Epithelial cell of esophagus (primary cell): ENCODE results near the gene AEBP1.

ENCODE experiments used
- DNase-seq: peaks from one replicate; pipeline ENCODE4 v3.0.0; 2010; ENCODE audit warnings: low read depth
- H3K4me3 ChIP-seq: 2 replicates; pipeline ENCODE4 v1.5.1; 2011; ENCODE audit warnings: mild to moderate bottlenecking, low read length, control low read depth
- TF ChIP-seq, protein P1 (sequence below): IDR thresholded peaks from 2 replicates; pipeline ENCODE4 v1.5.1; 2011; ENCODE audit warnings: low read depth, mild to moderate bottlenecking, low read length, control low read depth, inconsistent platforms; ENCODE audit not compliant: insufficient read depth; ENCODE audit errors: missing control alignments

Gene AEBP1

DNA sequence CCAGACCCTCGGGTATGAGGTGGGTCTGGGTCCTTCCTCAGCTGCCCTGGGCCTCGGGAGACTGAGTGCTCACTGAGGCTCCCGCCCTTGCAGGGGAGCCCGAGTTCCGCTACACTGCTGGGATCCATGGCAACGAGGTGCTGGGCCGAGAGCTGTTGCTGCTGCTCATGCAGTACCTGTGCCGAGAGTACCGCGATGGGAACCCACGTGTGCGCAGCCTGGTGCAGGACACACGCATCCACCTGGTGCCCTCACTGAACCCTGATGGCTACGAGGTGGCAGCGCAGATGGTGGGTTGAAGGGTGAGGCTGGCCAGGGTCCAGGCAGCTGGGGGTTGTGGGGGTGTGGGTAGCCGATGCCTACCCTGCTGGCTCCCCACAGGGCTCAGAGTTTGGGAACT is 7.6 kb downstream of the AEBP1 start:
- no peak overlapping the region for H3K4me3 ChIP-seq
- no peak for DNase-seq
- TF ChIP-seq, protein P1, sequence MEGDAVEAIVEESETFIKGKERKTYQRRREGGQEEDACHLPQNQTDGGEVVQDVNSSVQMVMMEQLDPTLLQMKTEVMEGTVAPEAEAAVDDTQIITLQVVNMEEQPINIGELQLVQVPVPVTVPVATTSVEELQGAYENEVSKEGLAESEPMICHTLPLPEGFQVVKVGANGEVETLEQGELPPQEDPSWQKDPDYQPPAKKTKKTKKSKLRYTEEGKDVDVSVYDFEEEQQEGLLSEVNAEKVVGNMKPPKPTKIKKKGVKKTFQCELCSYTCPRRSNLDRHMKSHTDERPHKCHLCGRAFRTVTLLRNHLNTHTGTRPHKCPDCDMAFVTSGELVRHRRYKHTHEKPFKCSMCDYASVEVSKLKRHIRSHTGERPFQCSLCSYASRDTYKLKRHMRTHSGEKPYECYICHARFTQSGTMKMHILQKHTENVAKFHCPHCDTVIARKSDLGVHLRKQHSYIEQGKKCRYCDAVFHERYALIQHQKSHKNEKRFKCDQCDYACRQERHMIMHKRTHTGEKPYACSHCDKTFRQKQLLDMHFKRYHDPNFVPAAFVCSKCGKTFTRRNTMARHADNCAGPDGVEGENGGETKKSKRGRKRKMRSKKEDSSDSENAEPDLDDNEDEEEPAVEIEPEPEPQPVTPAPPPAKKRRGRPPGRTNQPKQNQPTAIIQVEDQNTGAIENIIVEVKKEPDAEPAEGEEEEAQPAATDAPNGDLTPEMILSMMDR: no peak

DNA sequence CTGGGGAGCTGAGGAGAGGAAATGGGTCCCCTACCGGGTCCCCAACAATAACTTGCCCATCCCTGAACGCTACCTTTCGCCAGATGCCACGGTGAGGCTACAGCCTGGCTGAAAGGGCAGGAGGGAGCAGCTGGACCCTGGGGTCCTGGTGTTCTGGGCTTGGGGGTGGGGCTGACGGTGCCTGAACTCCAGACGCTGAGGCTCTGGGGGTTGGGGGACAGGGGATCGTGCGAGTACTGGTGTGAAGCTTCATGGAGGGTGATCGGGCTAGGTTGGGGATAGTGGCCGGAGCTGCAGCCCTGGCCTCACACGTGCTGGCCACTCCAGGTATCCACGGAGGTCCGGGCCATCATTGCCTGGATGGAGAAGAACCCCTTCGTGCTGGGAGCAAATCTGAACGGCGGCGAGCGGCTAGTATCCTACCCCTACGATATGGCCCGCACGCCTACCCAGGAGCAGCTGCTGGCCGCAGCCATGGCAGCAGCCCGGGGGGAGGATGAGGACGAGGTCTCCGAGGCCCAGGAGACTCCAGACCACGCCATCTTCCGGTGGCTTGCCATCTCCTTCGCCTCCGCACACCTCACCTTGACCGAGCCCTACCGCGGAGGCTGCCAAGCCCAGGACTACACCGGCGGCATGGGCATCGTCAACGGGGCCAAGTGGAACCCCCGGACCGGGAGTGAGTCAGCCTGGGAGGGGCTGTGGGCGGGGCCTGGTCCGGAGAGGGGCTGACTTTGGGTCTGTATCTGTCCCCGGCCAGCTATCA is 8.3 kb downstream of the AEBP1 start:
- H3K4me3 ChIP-seq: no peak overlapping the region
- DNase-seq: no peak
- TF ChIP-seq, protein P1: no peak

DNA sequence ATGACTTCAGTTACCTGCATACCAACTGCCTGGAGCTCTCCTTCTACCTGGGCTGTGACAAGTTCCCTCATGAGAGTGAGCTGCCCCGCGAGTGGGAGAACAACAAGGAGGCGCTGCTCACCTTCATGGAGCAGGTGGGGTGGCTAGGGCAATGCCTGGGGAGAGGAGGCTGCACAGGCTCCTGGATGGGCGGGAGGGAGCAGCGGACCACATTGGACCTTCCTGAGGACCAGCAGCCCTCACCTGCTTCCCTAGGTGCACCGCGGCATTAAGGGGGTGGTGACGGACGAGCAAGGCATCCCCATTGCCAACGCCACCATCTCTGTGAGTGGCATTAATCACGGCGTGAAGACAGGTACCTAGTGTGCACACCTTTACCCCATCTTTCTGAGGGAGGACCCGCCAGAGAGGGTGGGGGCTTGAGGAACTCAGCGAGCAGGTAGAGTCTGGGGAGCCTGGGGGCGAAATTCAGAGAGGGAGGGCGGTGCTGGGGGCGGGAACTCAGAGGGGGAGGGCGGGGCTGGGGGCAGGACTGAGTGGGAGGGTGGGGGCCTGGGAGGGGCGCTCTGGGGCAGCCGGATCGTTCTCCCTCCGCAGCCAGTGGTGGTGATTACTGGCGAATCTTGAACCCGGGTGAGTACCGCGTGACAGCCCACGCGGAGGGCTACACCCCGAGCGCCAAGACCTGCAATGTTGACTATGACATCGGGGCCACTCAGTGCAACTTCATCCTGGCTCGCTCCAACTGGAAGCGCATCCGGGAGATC is 9.0 kb downstream of the AEBP1 start:
- no peak for DNase-seq
- TF ChIP-seq, protein P1: no peak
- H3K4me3 ChIP-seq: no peak overlapping the region

DNA sequence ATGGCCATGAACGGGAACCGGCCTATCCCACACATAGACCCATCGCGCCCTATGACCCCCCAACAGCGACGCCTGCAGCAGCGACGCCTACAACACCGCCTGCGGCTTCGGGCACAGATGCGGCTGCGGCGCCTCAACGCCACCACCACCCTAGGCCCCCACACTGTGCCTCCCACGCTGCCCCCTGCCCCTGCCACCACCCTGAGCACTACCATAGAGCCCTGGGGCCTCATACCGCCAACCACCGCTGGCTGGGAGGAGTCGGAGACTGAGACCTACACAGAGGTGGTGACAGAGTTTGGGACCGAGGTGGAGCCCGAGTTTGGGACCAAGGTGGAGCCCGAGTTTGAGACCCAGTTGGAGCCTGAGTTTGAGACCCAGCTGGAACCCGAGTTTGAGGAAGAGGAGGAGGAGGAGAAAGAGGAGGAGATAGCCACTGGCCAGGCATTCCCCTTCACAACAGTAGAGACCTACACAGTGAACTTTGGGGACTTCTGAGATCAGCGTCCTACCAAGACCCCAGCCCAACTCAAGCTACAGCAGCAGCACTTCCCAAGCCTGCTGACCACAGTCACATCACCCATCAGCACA is 9.7 kb downstream of the AEBP1 start:
- H3K4me3 ChIP-seq: no peak overlapping the region
- no peak for DNase-seq
- TF ChIP-seq, protein P1: no peak

DNA sequence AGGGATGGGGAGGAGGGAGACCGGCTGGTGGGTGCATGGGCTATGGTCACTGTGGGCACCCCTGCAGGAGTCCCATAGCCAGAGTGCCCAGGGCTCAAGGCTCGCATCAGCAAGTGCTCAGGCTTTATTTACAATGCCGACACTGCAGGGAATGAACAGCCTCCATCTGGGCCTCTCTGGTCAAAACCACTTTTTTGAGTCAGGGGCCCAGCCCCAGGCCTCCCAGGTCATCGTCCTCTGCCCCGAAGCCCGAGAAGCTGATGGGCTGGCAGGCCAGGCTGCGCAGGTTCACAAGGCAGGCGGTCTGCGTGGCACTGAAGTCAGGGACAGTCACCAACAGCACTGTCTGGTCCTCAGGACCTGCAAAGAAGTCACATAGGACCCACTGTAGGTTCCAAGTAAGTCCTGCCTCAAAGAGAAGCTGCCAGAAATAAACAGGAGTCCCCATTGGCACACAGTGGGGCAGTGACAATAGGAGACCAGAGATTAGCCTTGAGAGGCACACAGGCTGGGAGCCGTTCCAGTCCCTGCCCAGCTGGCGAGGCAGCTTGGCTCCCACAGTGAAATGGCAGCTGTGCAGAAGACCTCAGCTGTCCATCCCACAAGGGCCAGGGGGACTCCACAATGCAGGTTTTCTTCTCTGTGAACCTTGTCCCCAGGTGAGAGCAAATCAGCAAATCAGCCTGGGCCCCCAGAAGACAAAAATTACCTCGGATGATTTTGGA is 10.6 kb downstream of the AEBP1 start:
- TF ChIP-seq, protein P1: no peak
- no peak for DNase-seq
- H3K4me3 ChIP-seq: no peak overlapping the region

DNA sequence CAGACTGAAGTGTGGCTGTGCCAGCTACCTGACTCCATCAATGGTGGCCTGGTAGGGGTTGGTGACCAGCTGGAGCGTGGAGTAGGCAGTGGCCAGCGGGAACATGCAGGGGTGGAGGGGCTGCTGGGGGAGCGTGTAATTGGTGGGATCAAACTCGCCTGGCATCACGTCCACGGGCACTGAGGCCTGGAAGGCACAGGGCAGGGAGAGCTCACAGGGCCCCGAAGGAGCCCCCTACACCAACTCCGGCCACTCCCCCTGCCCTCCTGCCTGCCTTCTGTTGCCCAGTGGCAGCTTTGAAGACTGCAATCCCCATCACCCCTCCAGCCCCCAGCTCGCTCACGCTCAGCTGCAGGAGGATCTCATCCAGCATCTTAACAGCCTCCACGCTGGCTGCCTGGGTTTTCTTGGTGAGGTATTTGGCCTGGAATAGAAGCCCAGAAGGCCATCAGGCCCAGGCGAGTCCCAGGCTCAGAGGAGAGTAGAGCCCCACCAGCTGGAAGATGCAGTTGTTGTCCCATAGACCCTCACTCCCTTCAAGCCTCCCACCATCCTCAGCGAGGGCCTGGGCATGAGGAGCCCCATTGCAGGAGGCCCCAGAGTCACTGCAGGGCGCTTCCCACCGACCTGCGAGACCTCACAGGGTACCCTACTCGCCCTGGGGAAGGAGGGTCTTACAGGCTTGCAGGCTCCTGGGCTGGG is 12.1 kb downstream of the AEBP1 start:
- no peak for DNase-seq
- TF ChIP-seq, protein P1: no peak
- no peak overlapping the region for H3K4me3 ChIP-seq
